Measurements from ENCODE around the gene BTG2. TPM values are rescaled to one million over a fixed set of nuclear protein-coding genes. Genes with fewer than 3 reads are reported as not detected.
"Not testable (repeated sequence)": the region's sequence is repeated elsewhere in the genome, so short reads cannot be mapped to it uniquely, and the experiment has no call there.

The BTG2 gene, protein sequence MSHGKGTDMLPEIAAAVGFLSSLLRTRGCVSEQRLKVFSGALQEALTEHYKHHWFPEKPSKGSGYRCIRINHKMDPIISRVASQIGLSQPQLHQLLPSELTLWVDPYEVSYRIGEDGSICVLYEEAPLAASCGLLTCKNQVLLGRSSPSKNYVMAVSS
- 13.9 TPM for total RNA-seq

DNA sequence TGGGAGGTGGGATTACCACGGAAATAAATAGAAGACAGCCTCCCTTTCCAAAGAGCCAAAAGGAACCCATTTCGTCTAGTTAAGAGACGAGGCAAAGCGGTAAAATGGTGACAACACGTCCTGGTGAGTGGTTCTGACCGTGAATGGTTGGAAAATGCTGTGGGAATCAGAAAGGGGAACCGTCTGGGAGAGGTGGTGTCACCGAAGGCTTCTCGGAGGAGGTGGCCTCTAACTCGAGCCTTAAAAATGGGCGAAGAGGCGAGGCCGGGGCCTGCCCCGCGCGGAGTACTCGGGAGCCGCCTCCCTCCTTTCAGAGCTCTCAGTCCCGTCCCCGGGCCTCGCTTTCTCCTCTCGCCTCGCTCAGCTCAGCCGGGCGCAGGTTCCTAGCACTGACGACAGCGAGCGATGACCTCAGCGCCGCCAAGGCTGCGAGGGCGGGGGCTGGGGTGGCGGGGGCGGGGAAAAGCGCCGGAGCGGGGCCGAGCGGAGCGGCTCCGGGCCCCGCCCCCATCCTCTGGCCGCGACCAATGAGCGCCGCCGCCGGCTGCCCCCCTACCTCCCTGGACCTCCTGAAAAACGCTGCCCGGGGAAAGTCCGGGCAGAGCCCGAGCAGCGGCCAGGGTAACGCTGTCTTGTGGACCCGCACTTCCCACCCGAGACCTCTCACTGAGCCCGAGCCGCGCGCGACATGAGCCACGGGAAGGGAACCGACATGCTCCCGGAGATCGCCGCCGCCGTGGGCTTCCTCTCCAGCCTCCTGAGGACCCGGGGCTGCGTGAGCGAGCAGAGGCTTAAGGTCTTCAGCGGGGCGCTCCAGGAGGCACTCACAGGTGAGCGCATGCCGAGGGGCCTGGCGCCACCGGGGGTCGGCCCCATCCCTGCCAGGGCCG is at the start of gene BTG2:
BTG2 (plus strand) TSS at position 601 of the 890 bp plus-strand sequence; CDS start at position 689, 88 bp downstream.
- DNase-seq: peak; percentile 92

DNA sequence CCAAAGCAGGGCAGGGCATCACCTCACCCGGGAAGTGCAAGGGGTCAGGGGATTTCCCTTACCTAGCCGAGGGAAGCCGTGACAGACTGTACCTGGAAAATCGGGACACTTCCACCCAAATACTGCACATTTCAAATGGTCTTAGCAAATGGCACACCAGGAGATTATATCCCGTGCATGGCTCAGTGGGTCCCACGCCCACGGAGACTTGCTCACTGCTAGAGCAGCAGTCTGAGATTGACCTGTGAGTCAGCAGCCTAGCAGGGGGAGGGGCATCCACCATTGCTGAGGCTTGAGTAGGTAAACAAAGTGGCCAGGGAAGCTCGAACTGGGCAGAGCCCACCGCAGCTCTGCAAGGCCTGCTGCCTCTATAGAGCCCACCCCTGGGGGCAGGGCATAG is 48.7 kb upstream of the BTG2 start:
- DNase-seq: not testable (repeated sequence)

DNA sequence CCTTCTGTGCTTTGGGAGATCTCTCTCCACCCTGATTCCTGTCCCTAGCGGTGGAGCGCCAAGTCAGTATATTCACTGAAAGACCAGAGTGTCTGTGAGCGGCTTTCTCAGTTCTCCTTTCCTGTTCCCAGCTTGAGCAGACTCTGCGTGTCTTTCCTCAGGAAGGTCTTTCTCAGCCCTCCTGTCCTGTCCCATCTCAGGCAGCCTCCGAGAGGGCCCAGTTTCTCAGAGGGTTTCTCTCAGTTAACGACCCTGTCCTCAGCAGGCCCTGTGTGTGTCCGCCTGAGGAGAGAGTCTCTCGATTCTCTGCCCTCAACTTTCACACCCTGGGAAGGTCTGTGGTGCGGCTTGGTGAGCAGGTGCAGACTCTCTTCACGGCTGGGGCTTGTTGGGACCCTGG is 41.8 kb upstream of the BTG2 start:
- DNase-seq: no peak

DNA sequence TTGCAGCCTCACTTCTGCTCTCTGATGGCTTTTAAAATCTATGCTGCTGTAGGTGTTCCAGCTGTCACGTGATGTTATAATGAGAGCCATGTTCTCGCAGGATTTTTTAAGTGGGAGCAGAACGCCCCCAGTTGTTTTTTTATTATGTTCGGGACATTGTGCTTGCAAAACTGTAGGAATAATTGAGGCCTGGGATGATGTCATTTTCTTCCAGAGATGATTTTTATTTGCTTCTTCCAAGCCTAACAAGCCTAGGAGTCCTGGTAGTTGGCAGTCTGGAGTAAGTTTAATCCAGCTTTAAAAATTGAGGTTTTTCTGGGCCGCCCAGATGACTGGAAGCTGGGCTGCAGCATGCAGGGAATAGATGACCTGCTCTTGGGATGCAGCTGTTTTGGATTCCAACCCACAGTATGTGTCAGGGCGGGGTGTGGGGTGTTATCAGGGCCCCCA is 41.2 kb upstream of the BTG2 start:
- DNase-seq: no peak

DNA sequence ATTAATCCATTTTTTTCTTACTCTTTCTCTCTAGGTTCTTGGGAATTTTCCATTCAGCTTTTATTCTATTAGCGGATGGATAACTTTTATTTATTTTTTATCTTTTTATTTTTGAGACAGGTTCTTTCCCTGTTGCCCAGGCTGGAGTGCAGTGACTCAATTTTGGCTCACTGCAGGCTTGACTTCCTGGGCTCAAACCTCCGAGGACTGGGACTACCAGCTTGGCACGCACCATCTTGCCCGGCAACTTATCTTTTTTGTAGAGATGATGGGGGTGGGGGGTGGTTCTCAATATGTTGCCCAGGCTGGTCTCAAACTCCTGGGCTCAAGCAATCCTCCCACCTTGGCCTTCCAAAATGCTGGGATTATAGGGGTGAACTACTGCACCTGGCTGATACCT is 39.8 kb upstream of the BTG2 start:
- DNase-seq: no peak

DNA sequence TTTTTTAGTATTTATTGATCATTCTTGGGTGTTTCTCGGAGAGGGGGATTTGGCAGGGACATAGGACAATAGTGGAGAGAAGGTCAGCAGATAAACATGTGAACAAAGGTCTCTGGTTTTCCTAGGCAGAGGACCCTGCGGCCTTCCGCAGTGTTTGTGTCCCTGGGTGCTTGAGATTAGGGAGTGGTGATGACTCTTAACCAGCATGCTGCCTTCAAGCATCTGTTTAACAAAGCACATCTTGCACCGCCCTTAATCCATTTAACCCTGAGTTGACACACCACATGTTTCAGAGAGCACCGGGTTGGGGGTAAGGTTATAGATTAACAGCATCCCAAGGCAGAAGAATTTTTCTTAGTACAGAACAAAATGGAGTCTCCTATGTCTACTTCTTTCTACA is 39.2 kb upstream of the BTG2 start:
- DNase-seq: not testable (repeated sequence)

DNA sequence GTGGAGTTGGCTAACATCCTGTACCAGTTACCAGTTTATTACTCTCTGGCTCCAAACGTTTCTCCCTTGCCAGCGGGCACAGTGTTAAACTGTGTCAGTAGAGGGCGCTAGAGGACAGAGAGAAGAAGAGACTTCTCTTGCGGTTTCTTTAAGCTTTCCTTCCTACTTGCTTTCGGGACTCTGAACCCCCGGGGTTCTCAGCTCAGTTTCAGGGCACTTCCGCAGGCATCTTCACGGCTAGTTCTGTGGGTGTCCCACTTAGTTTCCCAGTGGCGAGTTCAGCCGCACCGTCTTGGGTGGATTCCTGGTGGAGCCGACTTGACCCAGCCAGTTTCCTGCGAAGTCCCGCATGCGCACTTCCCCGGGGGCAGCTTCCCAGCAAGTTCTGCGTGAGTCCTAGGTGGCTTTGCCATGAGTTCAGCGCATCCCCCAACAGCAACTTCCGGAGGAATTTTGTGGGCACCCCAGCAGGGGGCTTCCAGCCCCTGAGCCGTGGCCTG is 37.9 kb upstream of the BTG2 start:
- DNase-seq: peak; percentile 76

DNA sequence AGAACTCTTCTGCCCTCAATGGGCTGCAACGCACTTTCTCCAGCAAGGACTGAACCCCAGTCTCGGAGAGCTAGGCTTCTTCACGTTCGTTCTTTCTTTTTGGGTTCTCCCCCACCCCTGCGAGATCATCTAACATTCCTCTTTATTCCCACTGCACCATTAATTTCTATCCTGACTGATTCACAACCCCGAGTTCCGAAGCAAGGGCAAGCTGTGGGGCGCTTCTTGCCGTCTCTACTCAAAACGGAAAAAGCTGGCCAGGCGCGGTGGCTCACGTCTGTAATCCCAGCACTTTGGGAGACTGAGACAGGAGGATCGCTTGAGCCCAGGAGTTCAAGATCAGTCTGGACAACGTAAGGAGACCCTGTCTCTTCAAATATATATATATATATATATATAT is 37.4 kb upstream of the BTG2 start:
- DNase-seq: no peak

DNA sequence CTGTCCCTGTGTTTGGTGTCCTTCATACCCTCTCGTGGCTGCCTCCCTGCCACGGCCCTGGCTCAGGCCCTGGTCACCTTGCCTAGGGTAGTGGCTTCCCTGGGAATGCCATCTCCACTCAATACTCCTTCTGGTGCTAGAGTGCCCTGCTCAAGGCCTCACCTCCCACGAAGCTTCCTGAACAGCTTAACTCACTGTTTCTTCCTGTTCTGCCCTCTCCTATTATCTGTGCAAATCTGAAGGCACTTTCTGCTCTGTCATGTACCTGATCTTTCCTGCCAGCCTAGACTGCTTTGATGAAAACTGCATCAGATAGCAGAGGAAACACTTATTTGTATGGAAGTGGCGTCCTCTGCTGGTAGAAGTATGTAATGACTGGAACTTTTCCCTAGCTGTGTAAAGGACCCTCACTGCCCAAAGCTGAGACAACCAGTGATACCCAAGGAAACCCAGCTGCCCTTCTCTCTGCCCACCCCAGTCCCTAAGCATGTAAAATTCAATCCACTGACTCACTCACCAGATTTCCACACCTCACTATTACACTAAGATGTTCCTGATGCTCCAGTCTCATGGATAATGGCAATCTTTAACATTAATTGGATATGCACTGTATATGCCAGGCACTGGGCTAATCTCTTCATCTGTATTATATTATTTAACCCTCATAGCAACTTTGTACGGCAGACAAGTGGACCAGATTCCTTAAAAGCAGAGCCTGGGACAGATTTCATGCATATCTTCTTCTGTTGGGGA is 36.2 kb upstream of the BTG2 start:
- DNase-seq: peak; percentile 43

DNA sequence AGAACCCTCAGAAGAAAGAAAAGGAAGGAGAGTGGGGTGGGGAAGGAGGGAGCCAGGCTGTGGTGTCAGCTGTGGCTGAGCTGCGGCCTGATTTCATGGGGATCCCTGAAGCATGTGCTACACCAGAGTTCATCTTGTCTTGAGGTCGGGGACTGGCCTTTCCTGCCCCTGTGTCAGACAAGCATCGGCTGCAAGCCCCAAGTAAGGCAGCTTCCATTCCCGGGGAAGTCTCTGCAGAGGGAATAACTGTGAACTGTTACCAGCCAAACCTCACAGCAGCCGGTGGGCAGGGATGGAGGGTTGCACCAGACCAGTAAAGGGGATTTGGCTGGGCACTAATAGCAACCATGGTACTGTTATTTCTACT is 35.7 kb upstream of the BTG2 start:
- DNase-seq: no peak

DNA sequence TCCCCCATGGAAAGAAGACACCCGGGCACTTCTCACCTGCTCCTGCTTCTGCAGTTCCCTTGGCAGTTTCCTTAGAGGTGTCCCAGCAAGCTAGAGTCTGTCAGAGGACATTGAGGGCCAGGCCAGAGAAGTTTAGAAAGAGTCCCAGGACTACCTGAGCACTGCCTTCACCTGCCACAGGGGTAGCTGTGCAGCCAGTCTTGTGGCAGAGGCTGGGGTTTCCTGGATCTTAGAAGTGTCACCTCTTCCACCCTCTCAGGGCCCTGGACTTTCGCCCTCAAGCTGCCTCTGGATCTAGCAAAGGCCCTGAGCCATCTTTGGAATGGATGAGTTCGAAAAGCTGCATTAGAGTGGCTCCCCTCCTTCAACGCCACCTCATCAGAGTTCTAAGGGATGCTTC is 34.9 kb upstream of the BTG2 start:
- no peak for DNase-seq

DNA sequence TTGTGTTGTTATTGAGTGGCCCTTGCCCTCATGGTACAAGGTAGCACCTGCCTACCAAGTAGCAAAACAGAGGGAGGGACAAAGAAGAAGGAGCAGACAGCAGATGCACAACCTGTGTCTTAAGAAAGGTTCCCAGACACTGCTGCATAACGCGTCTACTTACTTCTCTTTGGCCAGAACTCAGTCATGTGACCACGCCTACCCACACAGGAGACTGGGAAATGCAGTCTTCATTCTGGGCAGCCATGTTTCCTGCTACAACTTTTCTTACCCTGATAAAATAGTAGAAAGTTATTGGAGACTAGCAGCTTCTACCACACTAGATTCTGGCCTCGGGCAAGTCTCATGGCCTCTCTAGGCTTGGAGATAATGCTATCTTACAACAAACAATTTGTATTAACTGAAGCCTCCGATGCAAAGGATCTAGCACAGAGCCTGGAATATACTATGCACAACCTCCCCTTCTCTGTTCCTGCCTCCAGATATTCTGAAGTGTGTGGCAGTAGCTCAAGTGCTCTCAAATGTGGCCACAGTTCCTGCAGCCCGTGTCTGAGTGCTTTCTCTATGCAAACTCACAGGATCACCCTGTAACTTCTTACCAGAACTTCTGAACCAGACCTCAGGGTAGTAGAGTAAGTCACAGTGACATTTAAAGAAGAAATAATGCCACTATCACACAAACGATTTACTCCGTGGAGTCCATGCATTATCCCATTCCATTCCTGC is 34.1 kb upstream of the BTG2 start:
- peak; percentile 46 for DNase-seq

DNA sequence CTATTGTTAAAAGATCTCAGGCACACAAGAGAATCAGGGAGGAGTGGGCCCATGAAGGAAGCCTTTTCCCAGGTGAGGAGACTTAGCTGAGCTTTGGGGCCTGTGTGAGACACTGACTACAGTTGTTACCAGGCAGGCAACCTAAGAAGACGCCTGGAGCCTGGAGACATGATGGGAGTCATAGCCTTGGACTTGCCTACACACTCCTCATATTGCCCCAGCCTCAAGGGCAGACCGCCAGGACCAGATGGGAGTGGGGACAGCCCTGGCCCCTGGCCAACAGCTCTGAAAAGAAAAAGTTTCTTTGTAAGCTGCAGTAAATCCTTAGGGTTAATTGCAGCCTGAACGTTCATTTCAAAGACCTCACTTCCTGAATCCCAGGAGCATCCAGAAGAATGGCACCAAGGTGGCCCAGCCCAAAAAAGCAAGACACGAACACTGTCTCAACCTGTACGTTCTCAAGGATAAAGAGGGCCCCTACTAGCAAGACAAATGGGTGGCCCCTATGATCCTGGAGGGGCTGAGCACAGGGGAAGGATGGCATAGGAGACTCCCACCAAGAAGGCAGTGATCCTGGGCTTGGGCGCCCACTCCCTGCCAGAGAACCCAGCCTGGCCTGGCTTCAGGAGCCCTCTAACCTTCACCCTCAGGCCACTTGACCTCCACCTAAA is 33.2 kb upstream of the BTG2 start:
- no peak for DNase-seq

DNA sequence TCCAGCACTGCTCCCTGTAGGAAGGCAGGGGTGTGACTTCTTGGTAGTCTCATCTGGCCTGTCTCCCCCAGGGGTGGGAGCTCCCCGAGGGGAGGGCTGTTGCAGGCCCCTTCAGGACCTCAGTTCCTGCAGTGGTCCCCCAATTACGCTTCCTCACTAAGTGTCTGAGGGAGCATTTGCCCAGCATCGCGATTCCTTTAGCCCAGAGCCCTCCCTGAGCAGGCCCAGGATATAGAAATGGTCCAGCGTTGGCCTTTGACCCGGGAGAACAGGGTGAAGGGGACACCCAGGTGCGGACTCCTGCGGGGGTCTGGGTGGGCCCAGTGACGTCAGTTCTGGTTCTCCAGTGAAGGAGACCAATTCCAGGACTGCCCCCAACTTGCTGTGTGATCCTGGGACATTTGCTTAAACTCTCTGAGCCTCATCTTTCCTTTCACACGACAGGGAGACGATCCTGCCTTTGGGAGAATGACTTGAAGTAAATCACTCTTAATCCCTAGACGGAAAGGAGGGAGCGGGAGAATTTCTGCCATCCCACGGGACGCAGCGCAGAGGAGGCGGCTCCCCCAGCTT is 32.6 kb upstream of the BTG2 start:
- no peak for DNase-seq

DNA sequence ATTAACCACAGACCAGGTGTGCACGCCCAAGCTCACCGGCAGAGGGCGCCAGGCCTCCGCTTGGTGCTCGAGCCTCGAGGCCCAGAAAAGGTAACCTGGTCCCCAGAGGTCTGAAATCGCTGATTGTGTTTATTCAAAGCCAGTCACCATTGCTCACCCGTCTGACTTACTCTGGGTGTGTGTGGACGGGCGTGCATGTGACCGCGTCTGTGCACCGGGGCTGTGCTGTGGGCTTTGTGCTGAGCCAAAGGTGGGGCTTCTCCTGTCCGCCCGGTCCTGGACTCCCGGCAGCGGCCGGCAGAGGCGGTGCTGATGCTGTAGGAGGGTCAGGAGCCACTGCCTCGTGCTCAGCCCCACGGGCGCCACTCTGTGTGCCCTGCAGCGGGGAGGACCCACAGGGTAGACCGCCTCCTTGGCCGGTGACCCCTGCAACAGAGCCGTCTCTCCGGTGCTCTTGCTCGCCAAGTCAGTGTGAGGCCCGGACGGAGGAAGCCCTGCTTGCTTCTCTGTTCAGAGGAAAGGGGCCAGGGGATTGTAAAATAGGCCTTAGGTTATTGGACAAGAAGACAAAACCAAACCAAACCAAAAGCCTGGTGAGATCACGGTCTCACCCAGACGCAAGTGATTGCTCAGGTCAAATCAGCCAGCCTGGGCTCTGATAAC is 32.0 kb upstream of the BTG2 start:
- peak; percentile 80 for DNase-seq

DNA sequence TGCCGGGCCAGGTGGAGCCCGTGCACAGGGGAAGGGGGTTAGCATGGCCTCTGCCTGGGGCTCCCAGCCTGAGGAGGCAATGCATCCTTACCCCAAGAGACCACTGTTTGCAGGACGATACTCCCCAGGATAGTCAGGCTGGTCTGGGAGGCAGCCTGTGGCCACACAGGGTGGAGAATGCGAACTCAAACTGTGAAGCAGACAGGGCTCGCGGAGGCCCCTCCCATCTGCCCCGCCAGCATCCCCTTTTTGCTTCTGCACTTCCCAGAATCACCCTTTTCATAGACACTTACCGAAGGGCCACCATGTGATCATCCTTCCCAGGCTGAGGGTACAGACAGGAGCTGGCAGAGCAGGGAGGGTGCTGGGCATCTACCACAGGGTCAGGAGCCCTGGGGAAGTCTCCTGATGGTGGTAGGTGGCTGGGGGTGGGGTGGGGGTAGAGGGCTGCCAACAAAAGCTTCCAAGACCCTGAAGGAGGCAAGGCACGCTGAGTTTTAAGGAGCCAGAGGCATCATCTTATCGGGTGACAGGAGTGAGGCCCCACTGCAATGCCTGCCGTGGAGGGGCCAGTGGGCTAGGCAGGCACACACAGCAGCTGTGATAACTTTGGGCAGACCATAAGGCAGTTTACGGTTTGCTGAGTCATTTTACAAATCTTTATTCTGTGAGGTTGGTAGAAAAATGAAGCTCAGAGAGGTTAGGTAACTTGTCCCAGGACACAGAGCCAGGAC is 31.3 kb upstream of the BTG2 start:
- DNase-seq: no peak

DNA sequence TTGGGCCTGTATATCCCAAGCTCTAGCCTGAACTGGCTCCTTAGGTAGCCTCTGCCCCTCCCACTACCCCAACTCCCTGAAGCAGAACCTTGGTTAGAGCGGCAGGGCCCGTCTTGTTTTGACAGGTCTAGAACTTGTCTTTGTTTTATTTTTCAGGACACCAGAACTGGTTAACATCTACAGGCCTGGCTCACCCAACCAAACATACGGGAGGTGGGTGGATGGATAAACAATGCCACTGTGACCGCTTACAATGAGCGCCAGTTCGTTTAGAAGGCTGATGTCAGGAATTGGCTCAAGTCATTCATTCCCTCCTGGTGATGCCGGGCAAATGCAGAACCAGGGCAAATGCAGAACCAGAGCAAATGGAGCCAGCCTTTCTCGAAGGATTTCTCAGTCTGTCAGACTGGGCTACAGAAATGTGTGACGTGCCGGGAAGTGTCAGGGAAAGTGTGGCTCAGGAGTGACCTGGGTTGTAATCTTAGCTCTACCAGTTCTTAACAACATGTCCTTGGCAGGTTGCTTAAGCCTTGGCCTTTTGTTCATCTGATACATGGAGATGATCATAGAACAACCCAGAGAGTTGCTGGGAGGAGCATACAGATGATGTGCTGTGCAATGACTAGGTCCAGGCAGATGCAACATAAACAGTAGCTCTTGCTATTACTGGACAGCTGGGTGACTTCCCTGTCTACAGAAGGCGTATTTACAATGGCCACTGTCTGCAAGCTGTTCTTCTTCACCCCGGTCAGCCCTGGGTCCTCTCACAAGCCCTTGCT is 30.5 kb upstream of the BTG2 start:
- peak; percentile 65 for DNase-seq

DNA sequence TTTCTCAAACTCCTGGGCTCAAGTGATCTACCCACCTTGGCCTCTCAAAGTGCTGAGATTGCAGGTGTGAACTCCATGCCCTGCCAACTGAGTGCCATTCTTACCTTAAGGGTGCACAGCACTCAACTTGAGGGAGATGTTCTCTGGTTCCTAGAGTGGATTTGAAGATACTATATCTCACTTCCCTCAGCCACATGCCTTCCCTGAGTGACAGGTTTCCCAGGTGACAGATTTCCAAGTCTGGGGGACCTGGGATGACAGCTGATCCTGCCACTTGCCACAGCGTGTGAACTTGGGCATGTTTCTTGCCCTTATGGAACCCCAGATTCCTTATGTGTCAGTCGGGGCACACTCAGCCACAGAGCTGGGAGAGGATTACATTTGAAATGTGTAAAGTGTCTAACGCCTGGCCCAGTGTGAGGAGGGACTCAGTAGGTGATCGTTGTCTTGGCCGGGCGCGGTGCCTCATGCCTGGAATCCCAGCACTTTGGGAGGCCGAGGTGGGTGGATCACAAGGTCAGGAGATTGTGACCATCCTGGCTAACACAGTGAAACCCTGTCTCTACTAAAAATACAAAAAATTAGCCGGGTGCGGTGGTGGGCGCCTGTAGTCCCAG is 29.6 kb upstream of the BTG2 start:
- no peak for DNase-seq

DNA sequence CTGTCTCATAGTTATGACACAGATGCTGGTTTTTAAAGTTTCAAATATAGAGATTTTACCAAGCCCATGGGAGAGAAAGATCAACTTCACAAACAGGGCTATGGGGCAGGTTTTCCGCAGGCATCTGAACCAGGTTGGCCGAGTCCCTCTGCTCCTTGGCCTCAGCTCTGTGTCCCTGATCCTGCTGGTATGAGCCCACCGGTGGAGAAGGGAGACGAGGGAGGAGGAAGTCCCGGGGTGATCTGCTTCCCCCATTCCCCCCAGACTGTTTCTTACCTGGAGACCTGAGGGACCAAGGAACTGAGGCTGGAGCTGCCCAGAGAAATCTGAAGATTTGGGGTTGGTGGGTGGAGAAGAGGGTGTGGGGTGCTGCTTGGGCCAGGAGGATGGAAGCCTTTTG is 28.9 kb upstream of the BTG2 start:
- DNase-seq: no peak
